HL-60 (cell line): ENCODE results near the gene HNRNPL.
"Not testable (repeated sequence)": the region's sequence is repeated elsewhere in the genome, so short reads cannot be mapped to it uniquely, and the experiment has no call there.

Source experiments
- DNase-seq, 2 experiments: peaks; one replicate each; pipeline ENCODE4 v3.0.0-alpha.2; 2010 to 2020; ENCODE audit warnings: low read depth in 1 of 2, low spot score in 1 of 2
- H3K27ac ChIP-seq: fragments of 250-450 bp; sonication (Bioruptor Pico); replicated peaks from 2 replicates; pipeline ENCODE4 v1.5.1; 2020; ENCODE audit warnings: mild to moderate bottlenecking, moderate library complexity
- H3K27me3 ChIP-seq: fragments of 250-450 bp; sonication (Bioruptor Pico); 2 replicates; pipeline ENCODE4 v1.5.1; 2021; ENCODE audit warnings: mild to moderate bottlenecking, moderate library complexity; ENCODE audit not compliant: insufficient read depth, poor library complexity, severe bottlenecking
- H3K4me3 ChIP-seq: replicated peaks from 2 replicates; pipeline ENCODE4 v1.5.1; 2011; ENCODE audit warnings: mild to moderate bottlenecking, control low read depth, low read length; ENCODE audit not compliant: insufficient read depth
- CTCF ChIP-seq: IDR thresholded peaks from one replicate; pipeline ENCODE4 v1.5.1; 2011; ENCODE audit warnings: low read length, control low read depth, inconsistent platforms; ENCODE audit not compliant: insufficient read depth
- GABPA ChIP-seq: IDR thresholded peaks from 2 replicates; pipeline ENCODE4 v1.6.1; 2012; ENCODE audit warnings: low read depth
- POLR2AphosphoS5 ChIP-seq: IDR thresholded peaks from 2 replicates; pipeline ENCODE4 v1.6.1; 2012; ENCODE audit warnings: low read depth
- REST ChIP-seq: IDR thresholded peaks from 2 replicates; pipeline ENCODE4 v1.6.1; 2012; ENCODE audit warnings: low read depth; ENCODE audit not compliant: insufficient replicate concordance
- SPI1 ChIP-seq: IDR thresholded peaks from 2 replicates; pipeline ENCODE4 v1.6.1; 2012; ENCODE audit warnings: low read depth, mild to moderate bottlenecking, borderline replicate concordance

The HNRNPL gene

GRCh38 chr19:38800577-38801347 lies 49.0 kb downstream of the HNRNPL start:
- no peak for TF ChIP-seq GABPA
- no peak for TF ChIP-seq SPI1
- TF ChIP-seq REST, result no peak
- no peak for TF ChIP-seq CTCF
- no peak for TF ChIP-seq POLR2AphosphoS5

GRCh38 chr19:38799104-38799503 lies 50.7 kb downstream of the HNRNPL start:
- TF ChIP-seq REST (no peak), SPI1 (no peak), GABPA (no peak), CTCF (no peak), POLR2AphosphoS5 (no peak)

More at GRCh38 chr19:38800577-38801347, 49.0 kb downstream of the HNRNPL start:
- Histone ChIP-seq H3K27me3 (no peaks in the 10 kb centered on the region), H3K4me3 (no peak overlapping the region), H3K27ac (no peak overlapping the region)
- DNase-seq, result no peak

GRCh38 chr19:38797781-38798180 lies 52.0 kb downstream of the HNRNPL start:
- H3K27ac ChIP-seq, H3K27me3 ChIP-seq, DNase-seq, H3K4me3 ChIP-seq: not testable (repeated sequence)

More at GRCh38 chr19:38799104-38799503, 50.7 kb downstream of the HNRNPL start:
- no peak overlapping the region for H3K27ac ChIP-seq
- H3K4me3 ChIP-seq, result no peak overlapping the region
- H3K27me3 ChIP-seq, result no peaks in the 10 kb centered on the region
- no peak for DNase-seq

GRCh38 chr19:38796154-38796553 lies 53.6 kb downstream of the HNRNPL start:
- TF ChIP-seq REST (no peak), CTCF (no peak), POLR2AphosphoS5 (no peak), SPI1 (no peak), GABPA (no peak)
- peaks cover 12% of the 10 kb centered on the region for H3K27me3 ChIP-seq
- DNase-seq, result no peak
- no peak overlapping the region for H3K4me3 ChIP-seq
- H3K27ac ChIP-seq, result no peak overlapping the region
